Right atrium auricular region (tissue), 2 donors: ENCODE results near the gene RFC3. TPM values are rescaled to one million over a fixed set of nuclear protein-coding genes. Genes with fewer than 3 reads are reported as not detected.

Source experiments
- DNase-seq: peaks from one replicate; pipeline ENCODE4 v3.0.0-alpha.2; 2019; ENCODE audit warnings: low spot score
- H3K27ac ChIP-seq, 2 donors: fragments of 200-600 bp; sonication (generic); 1 replicate in 1 of 2; 2 replicates in 1 of 2; pipeline ENCODE4 v1.5.1; 2016 to 2019
- H3K27me3 ChIP-seq, 2 donors: fragments of 200-600 bp; sonication (generic); one replicate each; pipeline versions ENCODE4 v1.5.1 to v1.6.0; 2017 to 2019
- H3K36me3 ChIP-seq: fragments of 200-600 bp; sonication (generic); one replicate; pipeline ENCODE4 v1.5.1; 2016
- H3K4me1 ChIP-seq, 2 donors: fragments of 200-600 bp; sonication (generic); one replicate each; pipeline versions ENCODE4 v1.5.1 to v1.6.0; 2017 to 2019
- H3K4me3 ChIP-seq, 2 donors: fragments of 200-600 bp; sonication (generic); 1 replicate in 1 of 2; 2 replicates in 1 of 2; pipeline ENCODE4 v1.5.1; 2017 to 2019; ENCODE audit warnings: mild to moderate bottlenecking in 1 of 2, moderate library complexity in 1 of 2
- H3K9me3 ChIP-seq, 2 donors: fragments of 200-600 bp; sonication (generic); one replicate each; pipeline ENCODE4 v1.5.1; 2019
- CTCF ChIP-seq, 2 donors: fragments of 200-600 bp; sonication (generic); IDR thresholded peaks; one replicate each; pipeline ENCODE4 v1.5.1; 2019; ENCODE audit warnings: antibody characterized with exemption in 2 of 2
- total RNA-seq, 2 donors: library from RNA; depleted of rRNA; stranded (reverse); fragments of >200 nt; gene quantifications; one replicate each; pipeline ENCODE4 v1.1.0, GENCODE V29; 2016

The RFC3 gene
- total RNA-seq, 2 donors from 2014 or later = 3.3 to 4.9 TPM

DNA sequence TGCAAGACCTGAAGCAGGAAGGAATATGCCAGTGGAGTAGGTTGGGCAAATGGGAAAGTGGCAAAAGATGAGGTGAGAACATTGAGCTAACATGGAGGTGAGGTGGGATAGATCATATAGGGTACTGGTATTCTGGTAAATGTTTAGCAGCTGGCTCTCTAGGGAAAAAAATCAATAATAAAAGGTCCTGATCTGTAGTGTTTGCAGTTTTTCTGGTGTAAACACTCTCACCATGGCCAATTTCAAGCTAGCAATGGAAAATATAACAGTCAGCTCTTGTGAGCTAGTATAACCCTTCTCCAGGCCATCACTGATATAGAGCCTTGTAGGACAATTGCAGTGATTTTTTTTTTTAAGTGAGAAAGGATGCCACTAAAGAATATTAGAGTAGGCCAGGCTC, 31.3 kb downstream of the RFC3 start:
- no peak overlapping the region for H3K4me3 ChIP-seq
- no peaks in the 10 kb centered on the region for H3K4me1 ChIP-seq
- H3K27ac ChIP-seq = no peak overlapping the region
- TF ChIP-seq CTCF (IDR thresholded peaks at IDR 0.05) = no peak
- no peaks in the 10 kb centered on the region for H3K27me3 ChIP-seq
- no peaks in the 10 kb centered on the region for H3K9me3 ChIP-seq
- no peaks in the 10 kb centered on the region for H3K36me3 ChIP-seq
- DNase-seq = no peak

- H3K9me3 ChIP-seq = no peaks in the 10 kb centered on the region
- H3K4me1 ChIP-seq = no peaks in the 10 kb centered on the region
- no peak overlapping the region for H3K4me3 ChIP-seq
- TF ChIP-seq CTCF (IDR thresholded peaks at IDR 0.05) = no peak
- no peaks in the 10 kb centered on the region for H3K36me3 ChIP-seq
- no peak overlapping the region for H3K27ac ChIP-seq
- no peak for DNase-seq
- H3K27me3 ChIP-seq = no peaks in the 10 kb centered on the region
Observed at GRCh38 chr13:33855371-33855895, 37.5 kb downstream of the RFC3 start.

- Histone ChIP-seq H3K36me3 (no peaks in the 10 kb centered on the region), H3K9me3 (no peaks in the 10 kb centered on the region), H3K4me3 (no peak overlapping the region), H3K4me1 (no peaks in the 10 kb centered on the region), H3K27me3 (no peaks in the 10 kb centered on the region), H3K27ac (no peak overlapping the region)
- no peak for DNase-seq
- TF ChIP-seq CTCF (IDR thresholded peaks at IDR 0.05) = no peak
Observed at GRCh38 chr13:33859691-33860303, 41.8 kb downstream of the RFC3 start.

GRCh38 chr13:33860526-33860925, 42.6 kb downstream of the RFC3 start:
- Histone ChIP-seq H3K36me3 (no peaks in the 10 kb centered on the region), H3K27ac (no peak overlapping the region), H3K4me3 (no peak overlapping the region), H3K4me1 (no peaks in the 10 kb centered on the region), H3K9me3 (no peaks in the 10 kb centered on the region), H3K27me3 (no peaks in the 10 kb centered on the region)
- no peak for TF ChIP-seq CTCF (IDR thresholded peaks at IDR 0.05)
- no peak for DNase-seq

DNA sequence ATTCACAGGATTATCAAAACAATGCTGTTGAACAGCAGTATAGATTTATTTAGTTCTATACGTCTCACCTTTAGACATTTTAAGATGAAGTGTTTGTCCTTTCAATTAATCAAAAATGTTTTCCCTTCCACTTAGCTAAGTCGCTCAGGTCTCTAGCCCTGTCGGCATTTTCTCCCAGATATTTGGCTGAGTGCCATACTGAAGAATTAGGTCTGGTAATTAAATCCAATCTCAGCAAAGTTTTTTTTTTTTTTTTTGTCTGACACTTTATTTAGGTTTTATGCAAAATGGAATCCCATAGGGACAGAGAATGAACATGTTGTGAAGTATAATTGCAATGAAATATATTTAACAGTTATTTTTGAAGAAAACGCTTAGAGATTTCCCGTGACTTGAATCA, 44.1 kb downstream of the RFC3 start:
- Histone ChIP-seq H3K27ac (no peak overlapping the region), H3K9me3 (no peaks in the 10 kb centered on the region), H3K27me3 (no peaks in the 10 kb centered on the region), H3K4me3 (no peak overlapping the region), H3K36me3 (no peaks in the 10 kb centered on the region), H3K4me1 (no peaks in the 10 kb centered on the region)
- no peak for TF ChIP-seq CTCF (IDR thresholded peaks at IDR 0.05)
- DNase-seq = no peak
